ENCODE data around the gene RHOB. TPM values are rescaled to one million over a fixed set of nuclear protein-coding genes. Genes with fewer than 3 reads are reported as not detected.
A peak's percentile ranks its signal among the peaks of the same experiment; 100 is the strongest.

The RHOB gene
- total RNA-seq, 2 donors from 2014 or later = 391 to 554 TPM

GRCh38 chr2:20465716-20466394, 19.0 kb downstream of the RHOB start:
- no peak for TF ChIP-seq CTCF (IDR thresholded peaks at IDR 0.05)
- TF ChIP-seq POLR2AphosphoS5 (IDR thresholded peaks at IDR 0.05) = peak; percentile 91
- intact Hi-C loops (cut with DNase I) = no loop called here
- H3K36me3 ChIP-seq = no peaks in the 10 kb centered on the region
- H3K27me3 ChIP-seq (replicated peaks; ENCODE audit: insufficient read depth) = no peaks in the 10 kb centered on the region
- WGBS = 42% methylated on average over 4 of the region's 4 CpGs
- no peak overlapping the region for H3K4me3 ChIP-seq
- no peaks in the 10 kb centered on the region for H3K9me3 ChIP-seq
- peak overlapping the region; percentile 81 to 83 for H3K27ac ChIP-seq
- peak; percentile 86 for DNase-seq (ENCODE audit: low spot score)
- peaks cover 41% of the 10 kb centered on the region for H3K4me1 ChIP-seq (replicated peaks)

GRCh38 chr2:20467789-20468548, 21.1 kb downstream of the RHOB start:
- intact Hi-C loops (cut with DNase I) = no loop called here
- DNase-seq (ENCODE audit: low spot score) = no peak

GRCh38 chr2:20468549-20469500, 22.0 kb downstream of the RHOB start:
- Histone ChIP-seq H3K4me1 (replicated peaks) (peaks cover 43% of the 10 kb centered on the region), H3K27ac (peak overlapping the region; percentile 65 to 76)
- intact Hi-C loops (cut with DNase I) = no loop called here

More at GRCh38 chr2:20467789-20468548, 21.1 kb downstream of the RHOB start:
- Histone ChIP-seq H3K4me1 (replicated peaks) (peaks cover 43% of the 10 kb centered on the region), H3K9me3 (no peaks in the 10 kb centered on the region), H3K4me3 (no peak overlapping the region), H3K36me3 (no peaks in the 10 kb centered on the region), H3K27ac (peak overlapping the region; percentile 65 to 76), H3K27me3 (replicated peaks; ENCODE audit: insufficient read depth) (no peaks in the 10 kb centered on the region)
- 87% methylated on average over 11 of the region's 11 CpGs for WGBS
- TF ChIP-seq POLR2A (IDR thresholded peaks at IDR 0.05) = no peak

GRCh38 chr2:20469595-20469994, 22.7 kb downstream of the RHOB start:
- peaks cover 43% of the 10 kb centered on the region for H3K4me1 ChIP-seq (replicated peaks)
- no peaks in the 10 kb centered on the region for H3K9me3 ChIP-seq

More at GRCh38 chr2:20468549-20469500, 22.0 kb downstream of the RHOB start:
- DNase-seq (ENCODE audit: low spot score) = no peak
- Histone ChIP-seq H3K4me3 (no peak overlapping the region), H3K27me3 (replicated peaks; ENCODE audit: insufficient read depth) (no peaks in the 10 kb centered on the region), H3K36me3 (no peaks in the 10 kb centered on the region), H3K9me3 (no peaks in the 10 kb centered on the region)
- TF ChIP-seq POLR2AphosphoS5 (IDR thresholded peaks at IDR 0.05) = peak; percentile 31
- no peak for TF ChIP-seq POLR2A (IDR thresholded peaks at IDR 0.05)
- WGBS = 61% methylated on average over 11 of the region's 11 CpGs

GRCh38 chr2:20470211-20470610, 23.3 kb downstream of the RHOB start:
- TF ChIP-seq POLR2AphosphoS5 (IDR thresholded peaks at IDR 0.05) = no peak
- TF ChIP-seq CTCF (IDR thresholded peaks at IDR 0.05) = no peak
- TF ChIP-seq POLR2A (IDR thresholded peaks at IDR 0.05) = no peak
- no peak for DNase-seq (ENCODE audit: low spot score)
- 68% methylated on average over 6 of the region's 6 CpGs for WGBS
- H3K4me1 ChIP-seq (replicated peaks) = peaks cover 43% of the 10 kb centered on the region
- H3K9me3 ChIP-seq = no peaks in the 10 kb centered on the region
- intact Hi-C loops (cut with DNase I) = no loop called here
- H3K27me3 ChIP-seq (replicated peaks; ENCODE audit: insufficient read depth) = no peaks in the 10 kb centered on the region
- peak overlapping the region; percentile 65 to 76 for H3K27ac ChIP-seq
- no peaks in the 10 kb centered on the region for H3K36me3 ChIP-seq
- no peak overlapping the region for H3K4me3 ChIP-seq

More at GRCh38 chr2:20469595-20469994, 22.7 kb downstream of the RHOB start:
- intact Hi-C loops (cut with DNase I) = no loop called here
- TF ChIP-seq CTCF (IDR thresholded peaks at IDR 0.05) = no peak
- TF ChIP-seq POLR2AphosphoS5 (IDR thresholded peaks at IDR 0.05) = no peak
- no peak for TF ChIP-seq POLR2A (IDR thresholded peaks at IDR 0.05)
- Histone ChIP-seq H3K27ac (peak overlapping the region; percentile 65 to 76), H3K27me3 (replicated peaks; ENCODE audit: insufficient read depth) (no peaks in the 10 kb centered on the region), H3K4me3 (no peak overlapping the region), H3K36me3 (no peaks in the 10 kb centered on the region)
- WGBS = 57% methylated on average over 8 of the region's 8 CpGs
- DNase-seq (ENCODE audit: low spot score) = no peak

All from prostate gland (tissue), 2 donors.